Measurements from ENCODE around the gene SELL. TPM values are rescaled to one million over a fixed set of nuclear protein-coding genes. Genes with fewer than 3 reads are reported as not detected.

The SELL gene
- total RNA-seq, 2 donors from 2014 or later, result 0.26 TPM; not detected in 1

GRCh38 chr1:169731446-169731845, 20.0 kb upstream of the SELL start:
- no peak for ATAC-seq
- Histone ChIP-seq H3K4me1 (no peaks in the 10 kb centered on the region), H3K9me3 (no peaks in the 10 kb centered on the region), H3K27ac (no peak overlapping the region), H3K4me3 (no peak overlapping the region), H3K36me3 (replicated peaks in 1 of 2; ENCODE audit: insufficient read depth in 1 of 2, low read depth in 2 of 2) (no peaks in the 10 kb centered on the region), H3K27me3 (no peaks in the 10 kb centered on the region)
- TF ChIP-seq POLR2A (IDR thresholded peaks at IDR 0.05), result no peak
- no peak for TF ChIP-seq CTCF (IDR thresholded peaks at IDR 0.05)
- 55 to 74% methylated on average over 4 of the region's 4 CpGs for WGBS, 2 donors
- no peak for DNase-seq
- intact Hi-C loops (cut with DNase I), result no loop called here

- intact Hi-C loops (cut with DNase I), result no loop called here
Measured at GRCh38 chr1:169729991-169730390, 18.6 kb upstream of the SELL start.

GRCh38 chr1:169727307-169727706, 15.9 kb upstream of the SELL start:
- H3K27ac ChIP-seq, result no peak overlapping the region
- H3K27me3 ChIP-seq, result no peaks in the 10 kb centered on the region
- TF ChIP-seq POLR2A (IDR thresholded peaks at IDR 0.05) (no peak), CTCF (IDR thresholded peaks at IDR 0.05) (no peak)
- H3K4me1 ChIP-seq, result no peaks in the 10 kb centered on the region
- DNase-seq (no peak), ATAC-seq (no peak)
- no peaks in the 10 kb centered on the region for H3K9me3 ChIP-seq
- H3K4me3 ChIP-seq, result no peak overlapping the region
- no peaks in the 10 kb centered on the region for H3K36me3 ChIP-seq (replicated peaks in 1 of 2; ENCODE audit: insufficient read depth in 1 of 2, low read depth in 2 of 2)
- 38 to 39% methylated on average over 6 of the region's 6 CpGs for WGBS, 2 donors
- intact Hi-C loops (cut with DNase I), result no loop called here

More at GRCh38 chr1:169729991-169730390, 18.6 kb upstream of the SELL start:
- no peak for DNase-seq
- Histone ChIP-seq H3K27me3 (no peaks in the 10 kb centered on the region), H3K36me3 (replicated peaks in 1 of 2; ENCODE audit: insufficient read depth in 1 of 2, low read depth in 2 of 2) (no peaks in the 10 kb centered on the region), H3K4me1 (no peaks in the 10 kb centered on the region), H3K27ac (no peak overlapping the region), H3K9me3 (no peaks in the 10 kb centered on the region), H3K4me3 (no peak overlapping the region)
- ATAC-seq, result no peak
- TF ChIP-seq POLR2A (IDR thresholded peaks at IDR 0.05) (no peak), CTCF (IDR thresholded peaks at IDR 0.05) (no peak)

GRCh38 chr1:169726851-169727250, 15.4 kb upstream of the SELL start:
- Histone ChIP-seq H3K4me3 (no peak overlapping the region), H3K27me3 (no peaks in the 10 kb centered on the region), H3K27ac (no peak overlapping the region), H3K4me1 (no peaks in the 10 kb centered on the region), H3K9me3 (no peaks in the 10 kb centered on the region), H3K36me3 (replicated peaks in 1 of 2; ENCODE audit: insufficient read depth in 1 of 2, low read depth in 2 of 2) (no peaks in the 10 kb centered on the region)
- no peak for TF ChIP-seq POLR2A (IDR thresholded peaks at IDR 0.05)
- TF ChIP-seq CTCF (IDR thresholded peaks at IDR 0.05), result no peak
- intact Hi-C loops (cut with DNase I), result no loop called here
- 61 to 62% methylated on average over 3 of the region's 3 CpGs for WGBS, 2 donors
- ATAC-seq (no peak), DNase-seq (no peak)

- intact Hi-C loops (cut with DNase I), result no loop called here
- WGBS, 2 donors, result 43 to 46% methylated on average over 3 of the region's 3 CpGs
- no peak overlapping the region for H3K4me3 ChIP-seq
- H3K36me3 ChIP-seq (replicated peaks in 1 of 2; ENCODE audit: insufficient read depth in 1 of 2, low read depth in 2 of 2), result no peaks in the 10 kb centered on the region
- no peaks in the 10 kb centered on the region for H3K9me3 ChIP-seq
- DNase-seq (no peak), ATAC-seq (no peak)
- no peak for TF ChIP-seq POLR2A (IDR thresholded peaks at IDR 0.05)
- TF ChIP-seq CTCF (IDR thresholded peaks at IDR 0.05), result no peak
- no peak overlapping the region for H3K27ac ChIP-seq
- H3K4me1 ChIP-seq, result no peaks in the 10 kb centered on the region
- H3K27me3 ChIP-seq, result no peaks in the 10 kb centered on the region
Measured at GRCh38 chr1:169725930-169726329, 14.5 kb upstream of the SELL start.

Measured in body of pancreas (tissue), 4 donors.